Heart left ventricle (tissue), 16 donors: Measurements from ENCODE around the gene SYNDIG1. TPM values are rescaled to one million over a fixed set of nuclear protein-coding genes. Genes with fewer than 3 reads are reported as not detected.

Source experiments
- ATAC-seq, 4 donors: fragments of 200-7000 bp; cut with Tn5 transposase; one replicate each; pipeline ENCODE4 v1.9.1; 2020 to 2022; ENCODE audit warnings: moderate library complexity in 4 of 4, mild to moderate bottlenecking in 3 of 4, moderate number of reproducible peaks in 1 of 4
- DNase-seq, 5 donors: peaks; one replicate each; pipeline ENCODE4 v3.0.0-alpha.2; 2020
- H3K27ac ChIP-seq, 12 donors: fragments of 200-600 bp; sonication (generic) in 4 of 12; one replicate each; pipeline versions ENCODE4 v1.5.0 to v1.8.0; 2016 to 2022; ENCODE audit warnings: mild to moderate bottlenecking in 2 of 12
- H3K27me3 ChIP-seq, 9 donors: fragments of 200-600 bp; sonication (generic) in 2 of 9; one replicate each; pipeline versions ENCODE4 v1.5.1 to v1.8.0; 2016 to 2022; ENCODE audit warnings: mild to moderate bottlenecking in 3 of 9
- H3K36me3 ChIP-seq, 9 donors: fragments of 200-600 bp; sonication (generic) in 2 of 9; one replicate each; pipeline versions ENCODE4 v1.5.0 to v1.8.0; 2018 to 2022; ENCODE audit warnings: mild to moderate bottlenecking in 2 of 9
- H3K4me1 ChIP-seq, 12 donors: fragments of 200-600 bp; sonication (generic) in 4 of 12; one replicate each; pipeline versions ENCODE4 v1.5.0 to v1.8.0; 2016 to 2022; ENCODE audit warnings: mild to moderate bottlenecking in 3 of 12
- H3K4me3 ChIP-seq, 12 donors: fragments of 200-600 bp; sonication (generic) in 4 of 12; one replicate each; pipeline versions ENCODE4 v1.5.0 to v1.8.0; 2017 to 2022; ENCODE audit warnings: mild to moderate bottlenecking in 9 of 12, moderate library complexity in 4 of 12
- H3K9me3 ChIP-seq, 12 donors: fragments of 200-600 bp; sonication (generic) in 4 of 12; one replicate each; pipeline versions ENCODE4 v1.5.0 to v1.8.0; 2016 to 2022; ENCODE audit warnings: mild to moderate bottlenecking in 1 of 12
- POLR2A ChIP-seq, 2 donors: fragments of 450-650 bp; IDR thresholded peaks; one replicate each; pipeline ENCODE4 v1.6.1; 2017; ENCODE audit warnings: antibody characterized with exemption in 2 of 2, mild to moderate bottlenecking in 2 of 2, moderate library complexity in 2 of 2
- WGBS, 4 donors: extraction: QIAGEN DNeasy Blood & Tissue Kit in 2 of 4; methylation state at CpG; one replicate each; pipeline versions ENCODE4 v1.1.5 to v1.1.7; 2013 to 2018; 5-methylcytosine and 5-hydroxymethylcytosine counted together
- intact Hi-C, 10 donors: fragments of 100-400 bp; cut with DNase I; formaldehyde crosslinking; loops; one replicate each; pipeline versions ENCODE4 v1.11.1 to v1.14.2; 2022
- polyA plus RNA-seq, 2 donors: library from polyadenylated mRNA; stranded (reverse); fragments of 200-250 nt; gene quantifications; one replicate each; pipeline ENCODE4 v1.2.3, GENCODE V29; 2013
- total RNA-seq, 9 donors: library from RNA; depleted of rRNA in 2 of 9; stranded (reverse); fragments of >200 nt in 2 of 9; fragmentation: NEBNext Ultra II Directional in 3 of 9; extraction: Animal tissue kit (Norgen Biotek cat#: 25700) in 3 of 9; gene quantifications; one replicate each; pipeline versions ENCODE4 v1.1.0 to v1.2.4, GENCODE V29; 2016 to 2023
- TF ChIP-seq, protein P1 (sequence below), 12 donors: fragments of 200-600 bp; sonication (generic) in 4 of 12; IDR thresholded peaks; one replicate each; pipeline versions ENCODE4 v1.5.0 to v1.8.0; 2018 to 2022; ENCODE audit warnings: antibody characterized with exemption in 12 of 12, mild to moderate bottlenecking in 5 of 12
- donor health status: ischemic (EF 13 %, LVEDD 7.1; RV severe dilation, severe dysfunction).
- donor health status: healthy with polysubstance abuse.
- donor health status: DM: no; HTN: yes; CAD: no.
- donor health status: DM: no; HTN: no; CAD: no.
- donor health status: ischemic (EF 25% LVEDD 6.9; RV normal size, moderate dysfunction).
- donor health status: ischemic (EF 25% LVEDD 5.7; RV mildly dilated, moderate dysfunction).
- donor health status: healthy.
- donor health status: DM: yes; HTN: yes; CAD: no.
- donor health status: ischemic (EF 35%, LVEDD 5.7; RV mildly dilated, moderate dysfunction).
- donor health status: nonischemic (EF 11% LVEDD 7.7; RV severe dilation, severe dysfunction).
- donor health status: DM: yes; HTN: yes; CAD: no.
- donor health status: PGD.
- donor health status: ischemic (EF 29% LVEDD 5.4; RV normal size, mild dysfunction).
- donor health status: nonischemic (EF 23%, LVEDD 6.1; RV moderate dilation, normal function).

SYNDIG1 gene
- total and polyA plus RNA-seq, 11 donors, result 8.4 to 41.8 (median 23.0) TPM

DNA sequence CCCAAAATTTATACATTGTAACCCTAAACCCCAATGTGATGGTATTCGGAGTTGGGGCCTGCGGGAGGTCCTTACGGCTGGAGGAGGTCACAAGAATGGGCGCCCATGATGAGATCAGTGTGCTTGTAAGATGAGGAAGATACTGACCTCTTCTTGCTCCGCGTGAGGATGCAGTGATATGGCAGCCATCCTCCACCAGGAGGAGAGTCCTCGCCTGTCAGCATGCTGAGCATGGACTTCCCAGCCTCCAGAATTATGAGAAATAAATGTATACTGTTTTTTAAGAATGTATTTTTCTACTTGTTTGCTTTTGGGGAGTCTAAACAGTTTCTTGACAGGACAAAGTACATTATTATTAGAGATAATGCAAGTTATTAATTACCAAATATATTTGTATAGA is 8.7 kb upstream of the SYNDIG1 start:
- intact Hi-C loops, result loop anchor here in 1 of 10 donors (10.0 kb wide), 1 partner anchor 324 kb away; no protein-coding TSS in a partner anchor
- no peak overlapping the region for H3K27ac ChIP-seq
- H3K36me3 ChIP-seq, result no peaks in the 10 kb centered on the region
- DNase-seq (no peak), ATAC-seq (no peak)
- no peak overlapping the region for H3K4me3 ChIP-seq
- H3K27me3 ChIP-seq, result peaks cover 0 to 13% (median 0%) of the 10 kb centered on the region in 9 donors
- 83 to 88% (median 86%) methylated on average over 7 of the region's 7 CpGs for WGBS, 4 donors
- H3K9me3 ChIP-seq, result no peaks in the 10 kb centered on the region
- peaks cover 0 to 18% (median 0%) of the 10 kb centered on the region in 12 donors for H3K4me1 ChIP-seq
- TF ChIP-seq POLR2A (IDR thresholded peaks at IDR 0.05), result no peak
- TF ChIP-seq, protein P1, sequence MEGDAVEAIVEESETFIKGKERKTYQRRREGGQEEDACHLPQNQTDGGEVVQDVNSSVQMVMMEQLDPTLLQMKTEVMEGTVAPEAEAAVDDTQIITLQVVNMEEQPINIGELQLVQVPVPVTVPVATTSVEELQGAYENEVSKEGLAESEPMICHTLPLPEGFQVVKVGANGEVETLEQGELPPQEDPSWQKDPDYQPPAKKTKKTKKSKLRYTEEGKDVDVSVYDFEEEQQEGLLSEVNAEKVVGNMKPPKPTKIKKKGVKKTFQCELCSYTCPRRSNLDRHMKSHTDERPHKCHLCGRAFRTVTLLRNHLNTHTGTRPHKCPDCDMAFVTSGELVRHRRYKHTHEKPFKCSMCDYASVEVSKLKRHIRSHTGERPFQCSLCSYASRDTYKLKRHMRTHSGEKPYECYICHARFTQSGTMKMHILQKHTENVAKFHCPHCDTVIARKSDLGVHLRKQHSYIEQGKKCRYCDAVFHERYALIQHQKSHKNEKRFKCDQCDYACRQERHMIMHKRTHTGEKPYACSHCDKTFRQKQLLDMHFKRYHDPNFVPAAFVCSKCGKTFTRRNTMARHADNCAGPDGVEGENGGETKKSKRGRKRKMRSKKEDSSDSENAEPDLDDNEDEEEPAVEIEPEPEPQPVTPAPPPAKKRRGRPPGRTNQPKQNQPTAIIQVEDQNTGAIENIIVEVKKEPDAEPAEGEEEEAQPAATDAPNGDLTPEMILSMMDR (IDR thresholded peaks at IDR 0.05), result no peak

DNA sequence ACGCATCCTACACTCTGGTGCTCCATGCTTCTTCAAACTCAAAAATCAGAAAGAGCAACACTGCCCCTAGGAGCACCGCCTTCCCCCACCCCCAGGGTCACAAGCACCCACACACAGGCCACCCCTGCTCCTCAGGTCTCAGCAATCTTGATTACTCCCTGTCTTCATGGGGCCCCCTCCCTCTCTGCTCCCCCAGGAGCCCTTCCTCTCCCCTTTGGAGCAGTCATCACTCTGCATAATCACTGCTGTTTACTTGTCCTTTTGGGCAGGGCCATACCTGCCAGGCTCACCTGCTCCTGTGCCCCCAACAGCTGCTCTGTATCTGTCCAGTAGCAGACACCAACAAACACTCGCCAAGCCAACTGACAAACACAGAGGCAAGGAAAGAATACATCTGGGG is 7.6 kb upstream of the SYNDIG1 start:
- Histone ChIP-seq H3K27me3 (peaks cover 0 to 10% (median 0%) of the 10 kb centered on the region in 9 donors), H3K4me3 (no peak overlapping the region), H3K27ac (no peak overlapping the region), H3K4me1 (peaks cover 0 to 18% (median 0%) of the 10 kb centered on the region in 12 donors), H3K9me3 (no peaks in the 10 kb centered on the region), H3K36me3 (no peaks in the 10 kb centered on the region)
- intact Hi-C loops, result loop anchor here in 1 of 10 donors (10.0 kb wide), 1 partner anchor 323 kb away; no protein-coding TSS in a partner anchor
- no peak for DNase-seq
- no peak for ATAC-seq
- whole genome bisulfite sequencing, 4 donors, result 80 to 90% (median 81%) methylated on average over 3 of the region's 3 CpGs
- TF ChIP-seq, protein P1 (IDR thresholded peaks at IDR 0.05), result no peak
- no peak for TF ChIP-seq POLR2A (IDR thresholded peaks at IDR 0.05)

DNA sequence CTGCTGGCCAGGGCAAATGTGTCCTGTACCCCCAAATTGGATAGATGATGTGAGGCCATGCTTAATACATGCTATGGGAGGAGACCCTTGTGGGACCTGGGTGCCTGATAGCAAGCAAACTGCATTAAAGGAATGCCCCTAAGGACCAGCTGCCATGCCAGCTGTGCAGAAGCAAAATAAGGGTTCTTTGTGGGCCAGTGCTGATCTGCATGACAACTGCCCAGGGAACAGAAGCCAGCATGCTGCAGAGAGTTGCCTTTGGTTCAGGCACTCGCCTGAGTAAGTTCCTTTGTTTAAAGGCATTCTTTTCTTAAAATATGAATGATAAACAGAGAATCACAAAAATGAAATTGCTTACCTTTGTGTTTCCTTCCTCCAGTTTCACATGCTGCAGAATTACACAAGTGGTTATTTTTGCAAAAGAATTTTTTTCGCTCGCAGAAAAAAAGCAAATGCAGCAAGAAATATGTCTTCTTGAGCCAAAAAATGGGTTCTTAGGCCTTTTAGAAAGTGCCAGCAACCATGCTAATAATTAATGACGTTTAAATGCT is 6.9 kb upstream of the SYNDIG1 start:
- no peak overlapping the region for H3K27ac ChIP-seq
- no peak for ATAC-seq
- intact Hi-C loops, result loop anchor here in 1 of 10 donors (10.0 kb wide), 1 partner anchor 322 kb away; no protein-coding TSS in a partner anchor
- peaks cover 0 to 18% (median 0%) of the 10 kb centered on the region in 12 donors for H3K4me1 ChIP-seq
- H3K27me3 ChIP-seq, result peaks cover 0 to 5% (median 0%) of the 10 kb centered on the region in 9 donors
- H3K4me3 ChIP-seq, result no peak overlapping the region
- 65 to 74% (median 69%) methylated on average over 4 of the region's 4 CpGs for WGBS, 4 donors
- TF ChIP-seq, protein P1 (IDR thresholded peaks at IDR 0.05), result no peak
- no peak for TF ChIP-seq POLR2A (IDR thresholded peaks at IDR 0.05)
- no peak for DNase-seq
- H3K36me3 ChIP-seq, result no peaks in the 10 kb centered on the region
- H3K9me3 ChIP-seq, result no peaks in the 10 kb centered on the region

DNA sequence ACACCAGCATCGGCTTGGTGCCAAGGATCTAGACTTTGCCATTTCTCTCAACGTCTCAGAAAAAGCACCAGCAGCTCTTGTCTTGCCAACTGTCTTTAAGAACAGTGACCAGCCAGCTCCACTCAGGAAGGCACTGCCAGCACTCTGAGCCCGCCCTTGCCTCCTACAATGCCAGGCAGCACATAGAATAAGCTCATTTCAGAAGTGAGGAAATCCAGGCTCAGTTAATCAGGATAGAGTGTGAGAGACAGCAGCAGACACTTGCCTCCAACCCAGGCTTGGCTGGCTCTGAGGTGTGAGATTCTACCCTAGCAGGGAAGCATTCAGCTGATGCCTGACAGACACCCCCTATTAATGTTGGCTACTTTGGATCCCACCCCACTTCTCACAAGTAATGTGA is 4.3 kb upstream of the SYNDIG1 start:
- peaks cover 0 to 24% (median 2%) of the 10 kb centered on the region in 9 donors for H3K27me3 ChIP-seq
- H3K4me3 ChIP-seq, result no peak overlapping the region
- ATAC-seq (peak; percentile 57 to 73 (median 64)), DNase-seq (peak in 3 of 5 donors; percentile 35 to 59 (median 47))
- TF ChIP-seq, protein P1 (IDR thresholded peaks at IDR 0.05), result no peak
- no peak for TF ChIP-seq POLR2A (IDR thresholded peaks at IDR 0.05)
- no peaks in the 10 kb centered on the region for H3K36me3 ChIP-seq
- intact Hi-C loops, result loop anchor here in 3 of 10 donors (5.0 to 10.0 kb wide), 2 partner anchors 37 to 320 kb away; no protein-coding TSS in a partner anchor
- H3K9me3 ChIP-seq, result no peaks in the 10 kb centered on the region
- WGBS, 4 donors, result 52 to 63% (median 62%) methylated on average over 3 of the region's 3 CpGs; no CpG with 5 or more reads in 1 of the 4 donors
- peaks cover 0 to 25% (median 0%) of the 10 kb centered on the region in 12 donors for H3K4me1 ChIP-seq
- peak overlapping the region in 11 of 12 donors; percentile 30 to 81 (median 62) for H3K27ac ChIP-seq
